HG03565 (cell line): ENCODE results near the gene DDX59.

Source experiments
- ATAC-seq: cut with Tn5 transposase; IDR thresholded peaks from one replicate; pipeline ENCODE4 v1.9.1; 2021; ENCODE audit warnings: mild to moderate bottlenecking, moderate library complexity; ENCODE audit not compliant: unreplicated experiment

DDX59 gene

GRCh38 chr1:200671235-200671786 is 1.6 kb upstream of the DDX59 start:
- ATAC-seq, result no peak

- ATAC-seq, result no peak
Measured at GRCh38 chr1:200670242-200671118, 773 bp upstream of the DDX59 start.

- no peak for ATAC-seq
Measured at GRCh38 chr1:200668514-200669313, 993 bp downstream of the DDX59 start.

GRCh38 chr1:200666309-200666708 is 3.4 kb downstream of the DDX59 start:
- ATAC-seq, result no peak

DNA sequence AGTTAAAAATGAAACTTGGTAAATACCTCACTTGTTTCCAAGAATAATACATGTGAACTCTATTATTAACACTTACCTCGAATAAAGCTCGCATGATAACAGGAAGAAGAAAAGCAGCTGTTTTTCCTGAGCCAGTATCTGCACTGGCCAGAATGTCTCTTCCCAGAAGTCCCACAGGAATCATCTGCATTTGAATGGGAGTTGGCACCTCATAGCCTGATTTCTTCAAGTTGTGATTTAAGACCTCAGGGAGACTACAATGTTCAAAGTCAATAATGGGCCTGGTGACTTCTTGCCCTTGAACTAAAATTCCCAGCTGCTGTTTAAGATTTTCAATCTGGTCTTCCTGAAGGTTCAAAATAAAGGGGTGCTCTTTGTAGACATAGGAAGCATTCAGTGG is 3.8 kb downstream of the DDX59 start:
- no peak for ATAC-seq

DNA sequence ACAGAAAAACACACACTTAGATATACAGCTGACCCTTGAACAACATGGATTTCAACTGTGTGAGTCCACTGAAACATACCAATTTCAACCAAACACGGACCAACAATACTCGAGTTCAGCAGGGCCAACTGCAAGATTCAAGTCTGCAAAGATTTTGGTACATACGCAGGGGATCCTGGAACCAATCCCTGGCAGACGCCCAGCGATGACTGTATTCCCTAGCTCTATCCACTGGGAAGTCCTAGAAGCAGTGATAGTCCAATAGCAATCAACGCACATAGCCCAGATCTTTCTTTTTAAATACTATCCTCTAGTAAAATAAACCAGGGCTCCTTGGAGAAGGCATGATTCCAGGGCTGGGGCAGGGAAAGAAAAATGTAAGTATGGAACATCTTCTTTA is 9.0 kb downstream of the DDX59 start:
- no peak for ATAC-seq

- no peak for ATAC-seq
Measured at GRCh38 chr1:200659269-200659668, 10.4 kb downstream of the DDX59 start.

GRCh38 chr1:200658037-200658818 is 11.5 kb downstream of the DDX59 start:
- ATAC-seq, result no peak

DNA sequence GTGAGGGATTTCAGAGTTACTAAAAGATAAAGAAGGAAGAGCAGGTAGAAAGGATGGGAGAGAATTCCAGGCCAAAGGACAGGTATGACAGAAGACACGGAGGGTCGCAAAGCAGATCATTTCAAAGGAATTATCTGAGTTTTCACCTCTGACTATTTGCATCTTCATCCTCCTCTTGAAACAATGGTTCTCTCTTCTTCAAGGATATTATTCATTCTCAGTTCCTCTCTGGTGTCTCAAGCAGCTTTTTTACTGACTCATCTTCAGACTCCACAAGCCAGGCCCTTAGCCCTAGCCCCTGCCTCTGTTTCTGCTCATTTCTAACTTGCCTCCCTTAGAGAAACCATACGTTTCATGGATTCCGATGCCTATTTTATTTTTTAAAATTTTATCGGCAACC is 15.0 kb downstream of the DDX59 start:
- peak; percentile 92 for ATAC-seq

- ATAC-seq, result no peak
Measured at GRCh38 chr1:200653022-200653462, 16.7 kb downstream of the DDX59 start.

DNA sequence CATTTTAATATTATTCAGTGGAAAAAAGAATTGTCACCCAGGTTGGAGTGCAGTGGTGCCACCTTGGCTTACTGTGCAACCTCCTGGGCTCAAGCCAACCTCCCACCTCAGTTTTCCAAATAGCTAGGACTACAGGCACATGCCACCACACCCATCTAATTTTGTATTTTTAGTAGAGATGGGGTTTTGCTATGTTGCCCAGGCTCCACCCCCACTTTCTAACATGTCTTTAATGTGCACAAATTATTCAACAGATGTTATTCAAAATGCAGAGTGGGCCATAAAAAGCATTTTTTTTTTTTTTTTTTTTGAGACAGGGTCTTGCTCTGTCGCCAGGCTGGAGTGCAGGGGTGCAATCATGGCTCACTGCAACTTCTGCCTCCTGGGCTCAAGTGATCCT is 17.3 kb downstream of the DDX59 start:
- no peak for ATAC-seq

DNA sequence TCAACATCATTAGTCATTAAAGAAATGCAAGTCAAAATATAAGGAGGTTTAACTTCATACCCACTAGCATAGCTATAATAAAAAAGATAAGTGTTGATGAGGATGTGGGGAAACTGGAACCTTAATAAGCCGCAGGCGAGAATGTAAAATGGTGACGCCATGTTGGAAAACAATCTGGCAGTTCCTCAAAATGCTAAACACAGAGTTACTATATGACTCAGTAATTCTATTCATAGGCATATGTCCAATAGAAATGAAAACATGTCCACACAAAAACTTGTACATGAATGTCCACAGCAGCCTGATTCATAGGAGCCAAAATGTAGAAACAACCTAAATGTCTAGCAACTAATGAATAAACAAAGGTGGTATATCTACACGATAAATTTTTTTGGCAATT is 23.2 kb downstream of the DDX59 start:
- ATAC-seq, result no peak

GRCh38 chr1:200644021-200644420 is 25.7 kb downstream of the DDX59 start:
- ATAC-seq, result no peak

GRCh38 chr1:200642481-200642880 is 27.2 kb downstream of the DDX59 start:
- ATAC-seq, result no peak

- no peak for ATAC-seq
Measured at GRCh38 chr1:200640963-200641401, 28.7 kb downstream of the DDX59 start.

GRCh38 chr1:200640373-200640962 is 29.2 kb downstream of the DDX59 start:
- ATAC-seq, result no peak

GRCh38 chr1:200638073-200638472 is 31.6 kb downstream of the DDX59 start:
- ATAC-seq, result no peak

DNA sequence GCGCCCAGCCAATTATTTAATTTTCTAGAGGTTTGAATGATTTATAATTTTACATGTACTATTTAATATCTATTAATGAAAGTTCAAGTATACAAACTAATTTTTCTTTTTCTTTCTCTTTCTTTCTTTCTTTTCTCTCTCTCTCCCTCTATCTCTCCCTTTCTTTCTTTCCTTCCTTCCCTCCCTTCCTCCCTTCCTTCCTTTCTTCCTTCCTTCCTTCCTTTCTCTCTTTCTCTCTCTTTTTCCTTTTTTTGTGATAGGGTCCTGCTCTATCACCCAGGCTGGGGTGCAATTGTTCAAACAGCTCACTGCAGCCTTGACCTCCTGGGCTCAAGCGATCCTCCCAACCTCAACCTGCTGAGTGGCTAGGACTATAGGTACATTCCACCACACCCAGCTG is 33.0 kb downstream of the DDX59 start:
- no peak for ATAC-seq

- no peak for ATAC-seq
Measured at GRCh38 chr1:200634261-200635122, 35.2 kb downstream of the DDX59 start.

DNA sequence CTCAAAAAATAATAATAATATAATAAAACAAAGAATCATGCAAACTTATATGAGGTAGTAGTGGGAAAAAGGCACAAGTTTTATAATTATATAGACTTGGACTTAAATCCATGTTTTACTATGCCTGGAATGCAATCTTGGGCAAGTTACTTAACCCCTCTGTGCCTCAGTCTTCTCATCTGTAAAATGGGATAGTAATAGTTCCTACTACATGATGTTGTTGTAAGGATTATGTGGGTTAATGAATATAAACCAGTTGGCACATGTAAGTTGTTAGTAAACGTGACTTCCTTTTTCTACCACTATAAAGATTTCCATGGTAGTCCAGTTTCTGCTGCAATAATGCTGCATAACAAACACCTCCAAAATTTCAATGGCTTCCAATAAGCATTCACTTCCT is 38.3 kb downstream of the DDX59 start:
- no peak for ATAC-seq
